IPS-18a (cell line): ENCODE results near the gene H3-3A.

Experiments used
- H3K27ac ChIP-seq: one replicate; pipeline ENCODE4 v1.5.1; 2013; ENCODE audit warnings: low read length
- H3K27me3 ChIP-seq: one replicate; pipeline ENCODE4 v1.6.1; 2013; ENCODE audit warnings: mild to moderate bottlenecking, low read length; ENCODE audit not compliant: control insufficient read depth, insufficient read depth
- H3K36me3 ChIP-seq: one replicate; pipeline ENCODE4 v1.6.1; 2013; ENCODE audit warnings: low read depth, low read length; ENCODE audit not compliant: control insufficient read depth
- H3K4me1 ChIP-seq: one replicate; pipeline ENCODE4 v1.6.1; 2013; ENCODE audit warnings: low read depth, low read length; ENCODE audit not compliant: control insufficient read depth
- H3K4me3 ChIP-seq: one replicate; pipeline ENCODE4 v1.5.1; 2013; ENCODE audit warnings: low read length
- H3K9ac ChIP-seq: one replicate; pipeline ENCODE4 v1.6.1; 2013; ENCODE audit warnings: mild to moderate bottlenecking, low read length, moderate library complexity
- H3K9me3 ChIP-seq: one replicate; pipeline ENCODE4 v1.6.1; 2013; ENCODE audit warnings: low read depth, low read length; ENCODE audit not compliant: control insufficient read depth

H3-3A gene

GRCh38 chr1:226108935-226109828 lies 46.7 kb downstream of the H3-3A start:
- peak overlapping the region; percentile 68 for H3K4me3 ChIP-seq
- peaks cover 33% of the 10 kb centered on the region for H3K4me1 ChIP-seq
- no peaks in the 10 kb centered on the region for H3K36me3 ChIP-seq
- H3K27me3 ChIP-seq: peaks cover 20% of the 10 kb centered on the region
- H3K9ac ChIP-seq: no peak overlapping the region
- H3K9me3 ChIP-seq: no peaks in the 10 kb centered on the region
- no peak overlapping the region for H3K27ac ChIP-seq

- peaks cover 30% of the 10 kb centered on the region for H3K4me1 ChIP-seq
- no peaks in the 10 kb centered on the region for H3K9me3 ChIP-seq
- H3K9ac ChIP-seq: peak overlapping the region; percentile 58
These were observed 47.3 kb downstream of the H3-3A start for GRCh38 chr1:226109829-226110248.

GRCh38 chr1:226110249-226111097 lies 48.0 kb downstream of the H3-3A start:
- Histone ChIP-seq H3K36me3 (no peaks in the 10 kb centered on the region), H3K4me3 (peak overlapping the region; percentile 64), H3K27ac (no peak overlapping the region), H3K9ac (peak overlapping the region; percentile 58), H3K9me3 (no peaks in the 10 kb centered on the region), H3K27me3 (peaks cover 20% of the 10 kb centered on the region), H3K4me1 (peaks cover 29% of the 10 kb centered on the region)

More at GRCh38 chr1:226109829-226110248, 47.3 kb downstream of the H3-3A start:
- H3K36me3 ChIP-seq: no peaks in the 10 kb centered on the region
- H3K27ac ChIP-seq: no peak overlapping the region
- H3K27me3 ChIP-seq: peaks cover 20% of the 10 kb centered on the region
- peak overlapping the region; percentile 68 for H3K4me3 ChIP-seq

- Histone ChIP-seq H3K27me3 (peaks cover 20% of the 10 kb centered on the region), H3K4me3 (peak overlapping the region; percentile 64), H3K9me3 (no peaks in the 10 kb centered on the region), H3K27ac (no peak overlapping the region), H3K36me3 (no peaks in the 10 kb centered on the region), H3K4me1 (peaks cover 29% of the 10 kb centered on the region), H3K9ac (peak overlapping the region; percentile 58)
These were observed 48.8 kb downstream of the H3-3A start for GRCh38 chr1:226111098-226111882.

GRCh38 chr1:226111883-226112261 lies 49.4 kb downstream of the H3-3A start:
- Histone ChIP-seq H3K27ac (no peak overlapping the region), H3K27me3 (peaks cover 20% of the 10 kb centered on the region), H3K4me1 (peaks cover 29% of the 10 kb centered on the region), H3K9me3 (no peaks in the 10 kb centered on the region), H3K9ac (no peak overlapping the region), H3K4me3 (peak overlapping the region; percentile 64), H3K36me3 (no peaks in the 10 kb centered on the region)

DNA sequence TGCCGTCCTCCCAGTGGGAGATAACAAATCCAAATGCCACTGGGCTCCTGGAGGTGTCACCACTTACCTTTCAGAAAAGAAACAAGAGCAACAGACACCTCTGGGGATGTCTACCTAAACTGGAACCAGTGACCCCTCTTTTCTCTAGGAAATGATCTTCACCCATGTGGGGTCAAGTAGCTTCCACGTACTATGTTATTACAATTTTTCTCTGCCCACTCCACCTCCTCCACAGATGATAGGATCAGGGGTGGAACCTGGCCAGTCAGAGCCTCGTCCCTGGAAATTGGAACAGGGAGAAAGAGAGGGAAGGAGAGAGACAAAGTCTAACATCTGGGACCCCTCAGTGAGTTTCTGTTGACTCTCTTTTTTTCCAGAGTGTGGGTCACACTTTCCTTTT lies 50.1 kb downstream of the H3-3A start:
- H3K27me3 ChIP-seq: peaks cover 20% of the 10 kb centered on the region
- H3K9me3 ChIP-seq: no peaks in the 10 kb centered on the region
- peak overlapping the region; percentile 10 for H3K4me3 ChIP-seq
- H3K9ac ChIP-seq: no peak overlapping the region
- peaks cover 29% of the 10 kb centered on the region for H3K4me1 ChIP-seq
- no peak overlapping the region for H3K27ac ChIP-seq
- no peaks in the 10 kb centered on the region for H3K36me3 ChIP-seq

DNA sequence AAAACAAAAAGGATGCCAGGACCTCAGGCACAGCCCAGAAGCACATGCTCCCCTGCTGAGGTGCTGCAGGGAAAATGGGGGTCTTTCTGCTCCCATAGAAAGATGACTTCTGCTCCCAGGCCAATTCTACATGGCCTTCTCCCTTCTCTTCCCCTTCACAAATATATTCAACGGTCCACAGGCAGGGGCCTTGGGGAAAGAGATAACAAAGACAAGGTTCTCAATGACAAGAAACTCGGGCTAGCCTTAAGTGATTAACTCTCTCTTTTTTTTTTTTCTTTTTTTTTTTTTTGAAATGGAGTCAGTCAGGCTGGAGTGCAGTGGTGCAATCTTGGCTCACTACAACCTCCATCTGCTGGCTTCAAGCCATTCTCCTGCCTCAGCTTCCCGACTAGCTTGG lies 54.2 kb downstream of the H3-3A start:
- H3K4me1 ChIP-seq: peaks cover 13% of the 10 kb centered on the region
- H3K27ac ChIP-seq: no peak overlapping the region
- H3K27me3 ChIP-seq: peaks cover 21% of the 10 kb centered on the region

GRCh38 chr1:226117330-226117729 lies 54.8 kb downstream of the H3-3A start:
- peaks cover 6% of the 10 kb centered on the region for H3K4me1 ChIP-seq
- no peak overlapping the region for H3K9ac ChIP-seq
- H3K27ac ChIP-seq: no peak overlapping the region
- H3K27me3 ChIP-seq: peaks cover 15% of the 10 kb centered on the region
- H3K4me3 ChIP-seq: no peak overlapping the region
- no peaks in the 10 kb centered on the region for H3K36me3 ChIP-seq
- H3K9me3 ChIP-seq: no peaks in the 10 kb centered on the region

More for the DNA sequence above, 54.2 kb downstream of the H3-3A start:
- H3K9ac ChIP-seq: no peak overlapping the region
- no peaks in the 10 kb centered on the region for H3K9me3 ChIP-seq
- no peaks in the 10 kb centered on the region for H3K36me3 ChIP-seq
- no peak overlapping the region for H3K4me3 ChIP-seq

DNA sequence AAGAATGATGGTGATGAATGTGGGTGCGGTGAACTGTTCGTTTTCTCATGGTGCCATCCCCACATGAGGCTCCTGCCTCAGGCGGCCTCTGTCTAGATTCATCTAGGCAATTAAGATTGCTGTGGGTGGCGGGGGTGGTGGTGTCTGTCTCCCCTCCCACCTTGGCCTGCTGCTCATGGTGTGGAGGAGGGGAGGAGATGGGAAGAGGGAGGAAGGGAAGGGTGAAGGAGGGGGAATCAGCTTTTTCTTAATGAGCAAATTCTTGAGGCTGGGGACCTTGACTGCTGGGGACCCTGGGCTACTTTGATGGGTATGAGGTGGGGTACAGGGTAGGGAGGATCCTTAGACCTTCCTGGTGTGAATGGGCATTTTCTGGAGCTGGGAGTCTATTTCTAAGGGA lies 55.8 kb downstream of the H3-3A start:
- Histone ChIP-seq H3K36me3 (no peaks in the 10 kb centered on the region), H3K4me3 (no peak overlapping the region), H3K9me3 (no peaks in the 10 kb centered on the region), H3K27me3 (peaks cover 12% of the 10 kb centered on the region), H3K4me1 (peaks cover 5% of the 10 kb centered on the region), H3K9ac (no peak overlapping the region), H3K27ac (no peak overlapping the region)

DNA sequence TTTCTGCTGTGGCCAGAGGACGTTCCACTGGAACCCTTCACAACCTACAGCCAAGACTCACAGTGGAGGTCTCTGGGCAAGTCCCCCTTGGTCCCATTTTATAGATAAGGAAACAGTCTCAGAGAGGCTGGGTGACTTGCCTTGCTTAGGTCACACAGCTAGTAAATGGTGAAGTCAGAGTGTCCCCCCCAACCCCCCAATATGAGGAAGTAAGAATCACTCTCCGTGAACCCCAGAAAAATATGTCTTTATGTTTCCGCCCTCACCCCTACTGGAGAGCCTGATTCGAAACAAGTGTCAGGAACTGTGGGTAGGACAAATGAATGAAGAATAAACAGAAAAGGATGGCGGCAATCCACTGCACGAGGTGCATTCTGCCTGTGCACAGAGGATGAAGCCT lies 56.7 kb downstream of the H3-3A start:
- Histone ChIP-seq H3K4me3 (no peak overlapping the region), H3K27ac (no peak overlapping the region), H3K9me3 (no peaks in the 10 kb centered on the region), H3K27me3 (peaks cover 12% of the 10 kb centered on the region), H3K36me3 (no peaks in the 10 kb centered on the region), H3K4me1 (peaks cover 8% of the 10 kb centered on the region), H3K9ac (no peak overlapping the region)

DNA sequence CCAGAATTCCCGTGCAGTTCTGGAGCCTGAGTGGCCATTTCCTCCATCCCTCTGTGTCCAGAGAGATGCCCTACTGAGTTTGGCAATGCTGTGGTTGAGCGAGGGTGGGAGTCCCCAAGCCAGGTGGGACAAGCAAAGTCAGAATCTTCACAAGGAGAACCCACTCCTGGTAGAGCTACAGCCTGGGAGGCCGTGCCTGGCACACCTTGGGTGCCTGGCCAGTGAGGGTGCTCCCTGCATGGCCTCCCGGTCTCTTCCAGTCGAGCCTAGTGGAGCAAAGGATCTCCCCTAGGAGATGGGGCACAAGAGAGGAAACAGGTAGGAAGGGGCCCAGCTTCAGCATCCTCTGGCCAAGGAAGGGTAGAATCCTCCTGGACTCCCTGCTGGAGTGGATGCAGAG lies 57.9 kb downstream of the H3-3A start:
- Histone ChIP-seq H3K4me3 (no peak overlapping the region), H3K36me3 (no peaks in the 10 kb centered on the region), H3K9ac (no peak overlapping the region), H3K4me1 (peaks cover 16% of the 10 kb centered on the region), H3K27me3 (peaks cover 12% of the 10 kb centered on the region), H3K27ac (no peak overlapping the region), H3K9me3 (no peaks in the 10 kb centered on the region)
